BLaER1 treated with 17β-estradiol and CSF1 and Interleukin-3, amounts not matched to agents 10 nM and 100 nM (cell line): ENCODE results near the gene UROC1.

Experiments used
- H3K27ac ChIP-seq, 11 experiments: shearing (Covaris generic); formaldehyde crosslinking; 2 replicates each; pipeline ENCODE4 v1.8.1; 2022
- H3K27me3 ChIP-seq, 11 experiments: shearing (Covaris generic); formaldehyde crosslinking; 2 replicates each; pipeline ENCODE4 v1.8.1; 2022
- H3K36me3 ChIP-seq, 11 experiments: shearing (Covaris generic); formaldehyde crosslinking; 2 replicates each; pipeline ENCODE4 v1.8.1; 2022
- H3K4me1 ChIP-seq, 10 experiments: shearing (Covaris generic); formaldehyde crosslinking; 2 replicates each; pipeline ENCODE4 v1.8.1; 2022
- H3K4me2 ChIP-seq, 11 experiments: shearing (Covaris generic); formaldehyde crosslinking; 2 replicates each; pipeline ENCODE4 v1.8.1; 2022
- H3K4me3 ChIP-seq, 10 experiments: shearing (Covaris generic); formaldehyde crosslinking; 2 replicates each; pipeline ENCODE4 v1.8.1; 2022
- H3K9ac ChIP-seq, 11 experiments: shearing (Covaris generic); formaldehyde crosslinking; 2 replicates each; pipeline ENCODE4 v1.8.1; 2022
- H3K9me3 ChIP-seq, 11 experiments: shearing (Covaris generic); formaldehyde crosslinking; replicated peaks in 1 of 11; 2 replicates each; pipeline ENCODE4 v1.8.1; 2022
- H4K20me1 ChIP-seq, 11 experiments: shearing (Covaris generic); formaldehyde crosslinking; 2 replicates each; pipeline ENCODE4 v1.8.1; 2022
- Cebpa-rat ChIP-seq, 11 experiments: shearing (Covaris generic); IDR thresholded peaks; 2 replicates each; pipeline ENCODE4 v1.8.1; 2022

The UROC1 gene

DNA sequence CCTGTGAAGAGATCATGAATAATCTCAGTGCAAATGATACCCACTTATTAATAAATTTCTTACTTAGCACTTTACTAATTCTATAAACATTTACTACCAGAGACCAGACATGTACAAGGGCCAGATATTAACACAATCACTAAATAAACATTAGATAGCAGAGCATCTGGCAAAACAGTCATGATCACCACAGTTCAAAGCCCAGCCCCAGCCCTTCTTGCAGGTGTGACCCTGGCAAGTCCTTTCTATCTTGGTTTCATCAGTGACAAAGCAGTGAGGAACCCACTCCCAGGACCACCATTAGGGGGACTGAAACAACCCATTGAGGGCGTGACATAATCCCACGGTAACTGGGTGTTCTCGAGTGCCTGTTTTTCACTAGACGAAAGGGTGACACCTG is 53.5 kb downstream of the UROC1 start:
- H4K20me1 ChIP-seq: peaks cover 81 to 100% (median 96%) of the 10 kb centered on the region in 11 experiments
- no peaks in the 10 kb centered on the region for H3K9me3 ChIP-seq
- H3K4me3 ChIP-seq: no peak overlapping the region
- no peak for TF ChIP-seq Cebpa-rat (IDR thresholded peaks at IDR 0.05)
- no peaks in the 10 kb centered on the region for H3K27me3 ChIP-seq
- peaks cover 0 to 39% (median 18%) of the 10 kb centered on the region in 10 experiments; a peak in 18 of 20 replicates for H3K4me1 ChIP-seq
- H3K4me2 ChIP-seq: no peak overlapping the region
- H3K9ac ChIP-seq: no peak overlapping the region
- peaks cover 98 to 100% (median 100%) of the 10 kb centered on the region in 11 experiments for H3K36me3 ChIP-seq
- H3K27ac ChIP-seq: no peak overlapping the region

DNA sequence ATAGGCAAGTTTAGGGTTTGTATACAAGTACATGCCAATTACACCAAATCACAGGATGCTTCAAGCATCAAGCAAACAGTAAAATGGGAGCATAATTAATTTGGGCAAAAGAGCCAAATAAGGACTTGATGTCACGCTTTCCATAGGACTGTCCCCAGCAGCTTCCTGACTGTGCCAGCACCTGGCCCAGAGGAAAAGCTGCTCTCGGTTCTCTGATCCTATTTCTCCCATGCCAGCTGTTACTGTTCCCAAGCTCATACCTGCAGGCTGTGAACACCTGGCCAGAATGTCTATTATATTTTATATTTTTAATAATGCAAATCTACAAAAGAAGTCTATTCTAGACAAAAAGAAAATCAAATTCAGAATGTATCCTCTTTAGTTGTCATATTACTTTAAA is 54.1 kb downstream of the UROC1 start:
- no peaks in the 10 kb centered on the region for H3K9me3 ChIP-seq
- H3K9ac ChIP-seq: no peak overlapping the region
- no peak for TF ChIP-seq Cebpa-rat (IDR thresholded peaks at IDR 0.05)
- H3K27ac ChIP-seq: no peak overlapping the region
- H3K4me1 ChIP-seq: peaks cover 0 to 39% (median 18%) of the 10 kb centered on the region in 10 experiments; a peak in 18 of 20 replicates
- H3K36me3 ChIP-seq: peaks cover 98 to 100% (median 100%) of the 10 kb centered on the region in 11 experiments
- no peak overlapping the region for H3K4me2 ChIP-seq
- no peak overlapping the region for H3K4me3 ChIP-seq
- H3K27me3 ChIP-seq: no peaks in the 10 kb centered on the region
- H4K20me1 ChIP-seq: peaks cover 81 to 100% (median 96%) of the 10 kb centered on the region in 11 experiments

DNA sequence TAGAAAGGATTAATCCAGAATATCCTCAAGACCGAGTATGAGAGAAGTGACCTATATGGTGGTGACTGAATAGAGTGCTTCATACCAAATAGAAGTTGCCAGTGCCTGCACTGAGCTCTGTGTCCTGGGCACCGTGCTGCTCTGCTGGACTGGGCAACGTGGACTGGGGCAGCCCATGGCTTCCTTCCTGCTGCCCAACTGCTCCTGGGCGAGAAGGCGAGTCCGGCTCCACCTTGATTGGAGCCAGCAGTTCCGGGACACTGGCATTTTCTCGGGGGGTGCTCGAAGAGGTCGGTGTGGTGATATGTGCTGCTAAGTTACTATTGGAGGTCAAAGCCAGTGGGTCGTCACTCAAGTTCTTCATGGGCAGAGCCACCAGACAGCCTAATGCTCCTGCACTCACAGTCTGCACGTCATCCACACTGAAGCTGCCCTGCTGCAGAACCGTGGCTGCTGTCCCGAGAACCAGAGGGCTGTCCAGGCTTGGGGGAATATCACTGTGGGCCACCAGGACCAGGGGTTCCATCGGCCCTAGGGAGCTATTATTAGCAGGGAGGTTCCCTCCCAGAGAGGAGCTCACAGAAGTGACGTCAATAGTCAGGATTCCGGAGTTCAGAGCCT is 56.0 kb downstream of the UROC1 start:
- TF ChIP-seq Cebpa-rat (IDR thresholded peaks at IDR 0.05): no peak
- Histone ChIP-seq H3K27ac (no peak overlapping the region), H4K20me1 (peaks cover 81 to 100% (median 96%) of the 10 kb centered on the region in 11 experiments), H3K9ac (no peak overlapping the region), H3K36me3 (peaks cover 98 to 100% (median 100%) of the 10 kb centered on the region in 11 experiments), H3K4me3 (no peak overlapping the region), H3K27me3 (no peaks in the 10 kb centered on the region), H3K4me1 (peaks cover 0 to 24% (median 7%) of the 10 kb centered on the region in 10 experiments; a peak in 10 of 20 replicates), H3K4me2 (no peak overlapping the region), H3K9me3 (no peaks in the 10 kb centered on the region)

DNA sequence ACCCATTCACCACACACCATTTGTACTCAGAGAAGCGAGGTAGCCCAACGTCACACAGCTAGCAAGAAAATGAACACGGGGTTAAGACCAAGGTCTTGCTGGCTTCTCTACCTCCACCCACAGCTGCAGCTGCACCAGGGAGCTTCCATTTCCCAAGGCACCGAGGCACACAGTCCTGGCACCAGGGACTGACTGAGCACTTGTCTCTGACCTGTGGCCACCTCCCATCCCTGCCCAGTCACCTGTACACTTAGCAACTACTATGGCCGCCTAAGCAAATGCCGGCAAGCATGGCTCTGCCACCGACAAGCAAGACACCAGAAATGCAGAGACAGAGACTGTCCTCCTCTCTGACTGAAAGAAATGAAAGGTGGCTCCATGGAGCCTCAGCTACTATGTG is 57.2 kb downstream of the UROC1 start:
- Histone ChIP-seq H3K9ac (no peak overlapping the region), H3K9me3 (no peaks in the 10 kb centered on the region), H4K20me1 (peaks cover 81 to 100% (median 96%) of the 10 kb centered on the region in 11 experiments), H3K36me3 (peaks cover 97 to 100% (median 100%) of the 10 kb centered on the region in 11 experiments), H3K4me3 (no peak overlapping the region), H3K4me2 (no peak overlapping the region), H3K27me3 (no peaks in the 10 kb centered on the region), H3K4me1 (peaks cover 0 to 12% (median 0%) of the 10 kb centered on the region in 10 experiments; a peak in 4 of 20 replicates), H3K27ac (no peak overlapping the region)
- no peak for TF ChIP-seq Cebpa-rat (IDR thresholded peaks at IDR 0.05)

DNA sequence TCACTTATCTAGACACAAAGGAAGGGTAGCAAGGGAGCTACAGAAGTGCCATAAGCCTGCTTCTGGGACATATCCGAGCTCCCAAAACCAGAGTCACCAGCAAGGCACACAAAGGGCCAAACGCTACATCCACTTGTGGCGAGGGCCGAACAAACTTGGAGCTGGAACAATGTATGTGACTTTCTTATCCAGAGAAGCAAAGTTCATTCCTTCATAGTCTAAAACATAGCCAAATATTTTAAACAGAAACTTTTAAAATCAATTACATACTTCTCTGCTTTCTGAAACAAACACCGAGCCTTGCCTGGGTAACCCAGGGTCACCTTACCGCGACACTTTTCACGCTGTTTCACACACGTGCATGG is 57.8 kb downstream of the UROC1 start:
- Histone ChIP-seq H3K4me3 (no peak overlapping the region), H4K20me1 (peaks cover 81 to 100% (median 96%) of the 10 kb centered on the region in 11 experiments), H3K27ac (no peak overlapping the region), H3K9me3 (no peaks in the 10 kb centered on the region), H3K27me3 (no peaks in the 10 kb centered on the region), H3K9ac (no peak overlapping the region), H3K4me1 (peaks cover 0 to 6% (median 0%) of the 10 kb centered on the region in 10 experiments; a peak in 4 of 20 replicates), H3K36me3 (peaks cover 97 to 100% (median 100%) of the 10 kb centered on the region in 11 experiments), H3K4me2 (no peak overlapping the region)
- TF ChIP-seq Cebpa-rat (IDR thresholded peaks at IDR 0.05): no peak

GRCh38 chr3:126459111-126459762 is 58.3 kb downstream of the UROC1 start:
- Histone ChIP-seq H3K27ac (no peak overlapping the region), H3K9ac (no peak overlapping the region), H3K4me2 (no peak overlapping the region), H3K27me3 (no peaks in the 10 kb centered on the region), H4K20me1 (peaks cover 81 to 100% (median 96%) of the 10 kb centered on the region in 11 experiments), H3K9me3 (no peaks in the 10 kb centered on the region), H3K36me3 (peaks cover 97 to 100% (median 100%) of the 10 kb centered on the region in 11 experiments), H3K4me1 (peaks cover 0 to under 1% (median 0%) of the 10 kb centered on the region in 10 experiments; a peak in 2 of 20 replicates), H3K4me3 (no peak overlapping the region)
- no peak for TF ChIP-seq Cebpa-rat (IDR thresholded peaks at IDR 0.05)

GRCh38 chr3:126456766-126457388 is 60.7 kb downstream of the UROC1 start:
- no peak for TF ChIP-seq Cebpa-rat (IDR thresholded peaks at IDR 0.05)
- peaks cover 95 to 100% (median 96%) of the 10 kb centered on the region in 11 experiments for H3K36me3 ChIP-seq
- H4K20me1 ChIP-seq: peaks cover 79 to 98% (median 94%) of the 10 kb centered on the region in 11 experiments
- no peak overlapping the region for H3K27ac ChIP-seq
- no peaks in the 10 kb centered on the region for H3K27me3 ChIP-seq
- no peak overlapping the region for H3K4me2 ChIP-seq
- no peak overlapping the region for H3K4me3 ChIP-seq
- H3K9me3 ChIP-seq: no peaks in the 10 kb centered on the region
- no peaks in the 10 kb centered on the region for H3K4me1 ChIP-seq
- H3K9ac ChIP-seq: no peak overlapping the region

DNA sequence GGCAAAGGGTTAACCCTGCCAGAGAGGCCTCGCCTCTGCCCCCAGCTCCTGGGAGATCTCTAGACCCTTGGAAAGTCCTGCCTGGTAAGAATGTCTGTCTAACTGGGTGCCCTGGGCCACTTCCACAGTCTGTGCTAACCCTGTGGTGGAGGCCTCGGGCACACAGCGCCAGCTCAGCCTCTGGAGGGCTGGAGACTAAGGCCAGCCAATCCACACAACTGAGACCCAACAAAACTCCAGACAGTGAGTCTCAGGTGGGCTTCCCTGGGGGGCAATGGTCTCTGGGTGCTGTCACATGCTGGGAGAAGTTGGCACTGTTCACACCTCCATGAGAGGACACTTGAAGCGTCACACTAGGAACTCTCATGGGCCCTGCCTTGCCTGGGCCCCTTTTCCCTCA is 61.4 kb downstream of the UROC1 start:
- Histone ChIP-seq H3K27me3 (no peaks in the 10 kb centered on the region), H3K4me1 (no peaks in the 10 kb centered on the region), H3K36me3 (peaks cover 95 to 100% (median 96%) of the 10 kb centered on the region in 11 experiments), H3K9me3 (no peaks in the 10 kb centered on the region), H3K4me2 (no peak overlapping the region), H3K27ac (no peak overlapping the region), H4K20me1 (peaks cover 78 to 98% (median 95%) of the 10 kb centered on the region in 11 experiments), H3K4me3 (no peak overlapping the region), H3K9ac (no peak overlapping the region)
- TF ChIP-seq Cebpa-rat (IDR thresholded peaks at IDR 0.05): no peak

DNA sequence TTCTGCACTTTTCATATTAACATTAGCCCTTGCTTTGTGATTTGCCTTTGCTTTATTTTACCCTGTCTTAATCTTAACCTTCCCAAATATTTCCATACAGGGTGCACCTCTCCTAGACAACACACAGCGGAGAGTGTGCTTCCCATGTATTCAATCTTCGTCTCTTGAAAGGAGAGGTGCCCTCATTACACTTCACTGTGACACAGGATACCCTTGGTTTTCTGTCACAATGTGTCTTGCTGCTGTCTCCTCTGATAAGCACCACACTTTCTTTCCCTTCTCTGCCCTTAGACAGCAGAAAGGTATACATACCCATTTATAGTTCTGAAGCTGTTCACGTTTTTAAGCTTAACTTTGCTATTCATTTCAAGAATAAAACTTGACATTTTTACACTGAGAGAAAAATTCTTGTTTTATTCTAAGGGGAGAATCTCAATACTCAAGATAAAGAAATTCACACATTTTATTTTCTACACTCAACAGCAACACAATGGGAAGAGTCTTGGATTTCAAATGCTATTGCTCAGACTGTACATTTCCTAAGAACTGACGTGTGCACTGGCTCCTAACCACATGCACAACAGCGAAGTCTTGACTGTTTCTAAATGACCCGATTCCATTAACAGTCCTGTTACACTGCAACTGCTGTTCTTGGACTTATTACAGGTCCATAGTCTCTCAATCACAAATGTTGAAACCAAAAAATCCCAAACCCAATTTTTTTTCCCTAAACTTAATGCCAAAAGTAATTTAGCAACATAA is 63.0 kb downstream of the UROC1 start:
- no peaks in the 10 kb centered on the region for H3K27me3 ChIP-seq
- peaks cover 79 to 98% (median 95%) of the 10 kb centered on the region in 11 experiments for H4K20me1 ChIP-seq
- H3K36me3 ChIP-seq: peaks cover 95 to 100% (median 96%) of the 10 kb centered on the region in 11 experiments
- H3K4me2 ChIP-seq: no peak overlapping the region
- H3K27ac ChIP-seq: no peak overlapping the region
- no peak for TF ChIP-seq Cebpa-rat (IDR thresholded peaks at IDR 0.05)
- H3K9me3 ChIP-seq: no peaks in the 10 kb centered on the region
- H3K9ac ChIP-seq: no peak overlapping the region; a peak in 1 of 22 replicates
- H3K4me1 ChIP-seq: no peaks in the 10 kb centered on the region
- no peak overlapping the region for H3K4me3 ChIP-seq
